ENCODE data around the gene EVL.

- no peak for TF ChIP-seq EZH2 (IDR thresholded peaks at IDR 0.05; ENCODE audit: borderline replicate concordance, low read depth, low read length, severe bottlenecking)
- TF ChIP-seq POLR2A (IDR thresholded peaks at IDR 0.05; ENCODE audit: low read depth, low read length): no peak
- TF ChIP-seq CTCF (IDR thresholded peaks at IDR 0.05; ENCODE audit: extremely low read depth in 1 of 2, insufficient read depth in 1 of 2, low read depth in 1 of 2, low read length in 2 of 2): no peak
- TF ChIP-seq GATA2 (IDR thresholded peaks at IDR 0.05; ENCODE audit: insufficient read depth, insufficient read length, low read depth, low read length): no peak
- no peak for TF ChIP-seq MAX (IDR thresholded peaks at IDR 0.05; ENCODE audit: insufficient read depth, insufficient read length)
- TF ChIP-seq POLR2AphosphoS5 (IDR thresholded peaks at IDR 0.05; ENCODE audit: insufficient read depth, low read depth, low read length): no peak
- no peak for TF ChIP-seq MYC (IDR thresholded peaks at IDR 0.05; ENCODE audit: low read depth, low read length)
Measured at GRCh38 chr14:100051103-100051502, 14.1 kb upstream of the EVL start.

Measured in endothelial cell of umbilical vein (primary cell).